HCT116 (cell line): Measurements from ENCODE around the gene ZNF750. TPM values are rescaled to one million over a fixed set of nuclear protein-coding genes. Genes with fewer than 3 reads are reported as not detected.

Source experiments
- ATAC-seq: fragments of 200-7000 bp; cut with Tn5 transposase; 2 replicates; pipeline ENCODE4 v1.9.1; 2020; ENCODE audit warnings: mild to moderate bottlenecking, moderate library complexity
- BruUV-seq: library from RNA; stranded (reverse); fragments of 400-500 nt; replicated peaks from 2 replicates; lab custom pipeline; 2021; lab: Mats Ljungman, UMichigan
- CTCF ChIA-PET: fragments of 300-600 bp; sonication (Branson Sonifier 250); formaldehyde crosslinking; loops from one replicate; lab custom pipeline; 2021; ENCODE audit warnings: antibody characterized with exemption; lab: Charles Lee
- POLR2A ChIA-PET: fragments of 300-600, 350-600 bp; sonication (Branson Sonifier 250); formaldehyde crosslinking; loops from one replicate; lab custom pipeline; 2021; ENCODE audit warnings: antibody characterized with exemption; lab: Charles Lee
- RAD21 ChIA-PET, 2 experiments: fragments of 300-600 bp; sonication (Branson Sonifier 250); formaldehyde crosslinking; loops; one replicate each; lab custom pipeline; 2023; ENCODE audit warnings: low total read pairs in 2 of 2; ENCODE audit not compliant: uncharacterized antibody in 2 of 2, unreplicated experiment in 2 of 2, low non-redundant PET in 1 of 2; lab: Charles Lee
- DNase-seq: peaks from one replicate; pipeline ENCODE4 v3.0.0-alpha.2; 2010; ENCODE audit warnings: low read depth, low spot score
- H2AFZ ChIP-seq: fragments of 200-600 bp; shearing (Covaris generic), sonication (generic); 2 replicates; pipeline ENCODE4 v1.6.1; 2017; ENCODE audit warnings: low read depth, mixed run types, mixed read lengths, antibody characterized with exemption, low read length; ENCODE audit not compliant: poor library complexity, severe bottlenecking
- H3K27ac ChIP-seq: 2 replicates; pipeline ENCODE4 v1.5.1; 2012; ENCODE audit warnings: low read depth, low read length
- H3K27me3 ChIP-seq: fragments of 200-600 bp; sonication (generic); 2 replicates; pipeline ENCODE4 v1.6.1; 2016; ENCODE audit warnings: mixed run types, low read length, mixed read lengths; ENCODE audit not compliant: insufficient read depth
- H3K36me3 ChIP-seq, 2 experiments: fragments of 200-500 bp in 1 of 2; fragments of 200-600 bp in 1 of 2; sonication (Bioruptor generic) in 1 of 2; sonication (generic) in 1 of 2; 2 replicates each; pipeline versions ENCODE4 v1.5.1 to v1.6.1; 2014 to 2016; ENCODE audit warnings: low read length in 2 of 2, inconsistent platforms in 1 of 2, mixed read lengths in 1 of 2, mixed run types in 1 of 2; ENCODE audit not compliant: insufficient read depth in 2 of 2, control insufficient read depth in 1 of 2
- H3K4me1 ChIP-seq, 2 experiments: fragments of 200-600 bp in 1 of 2; sonication (generic) in 1 of 2; 2 replicates each; pipeline versions ENCODE4 v1.5.1 to v1.6.1; 2012 to 2017; ENCODE audit warnings: low read length in 2 of 2, inconsistent platforms in 1 of 2, mild to moderate bottlenecking in 1 of 2, mixed read lengths in 1 of 2, mixed run types in 1 of 2, moderate library complexity in 1 of 2; ENCODE audit not compliant: insufficient read depth in 2 of 2, control insufficient read depth in 1 of 2
- H3K4me2 ChIP-seq: fragments of 200-600 bp; sonication (generic); 2 replicates; pipeline ENCODE4 v1.6.1; 2017; ENCODE audit warnings: mixed run types, low read length, mixed read lengths
- H3K4me3 ChIP-seq, 2 experiments: fragments of 200-600 bp in 1 of 2; sonication (generic) in 1 of 2; replicated peaks in 1 of 2; 2 replicates each; pipeline ENCODE4 v1.5.1; 2011 to 2016; ENCODE audit warnings: low read length in 2 of 2, control low read depth in 1 of 2, low read depth in 1 of 2, mild to moderate bottlenecking in 1 of 2, mixed read lengths in 1 of 2, mixed run types in 1 of 2
- H3K79me2 ChIP-seq: fragments of 200-600 bp; sonication (generic); 2 replicates; pipeline ENCODE4 v1.6.1; 2017; ENCODE audit warnings: mild to moderate bottlenecking, mixed run types, low read length, moderate library complexity, mixed read lengths; ENCODE audit not compliant: insufficient read depth
- H3K9ac ChIP-seq: fragments of 200-600 bp; sonication (generic); 2 replicates; pipeline ENCODE4 v1.6.1; 2016; ENCODE audit warnings: low read length, mixed read lengths
- H3K9me2 ChIP-seq: fragments of 200-600 bp; sonication (generic), shearing (Covaris generic); 2 replicates; pipeline ENCODE4 v1.6.1; 2017; ENCODE audit warnings: mixed run types, mild to moderate bottlenecking, moderate library complexity; ENCODE audit not compliant: insufficient read depth
- H3K9me3 ChIP-seq, 2 experiments: fragments of 200-500 bp in 1 of 2; fragments of 200-600 bp in 1 of 2; sonication (Bioruptor generic) in 1 of 2; sonication (generic) in 1 of 2; 2 replicates each; pipeline ENCODE4 v1.6.1; 2014 to 2017; ENCODE audit warnings: low read length in 2 of 2, mixed read lengths in 2 of 2, inconsistent platforms in 1 of 2, low read depth in 1 of 2, mild to moderate bottlenecking in 1 of 2, mixed run types in 1 of 2, moderate library complexity in 1 of 2; ENCODE audit not compliant: control insufficient read depth in 1 of 2, insufficient read depth in 1 of 2
- H4K20me1 ChIP-seq: fragments of 200-600 bp; sonication (generic), shearing (Covaris generic); 2 replicates; pipeline ENCODE4 v1.6.1; 2017; ENCODE audit warnings: mixed run types, mild to moderate bottlenecking, moderate library complexity; ENCODE audit not compliant: insufficient read depth
- CBX3 ChIP-seq: IDR thresholded peaks from 2 replicates; pipeline ENCODE4 v1.6.1; 2012; ENCODE audit warnings: low read depth
- ELF1 ChIP-seq: IDR thresholded peaks from 2 replicates; pipeline ENCODE4 v1.6.1; 2012; ENCODE audit warnings: low read depth, borderline replicate concordance
- EZH2phosphoT487 ChIP-seq: fragments of 200-600 bp; IDR thresholded peaks from 2 replicates; pipeline ENCODE4 v1.6.1; 2018; ENCODE audit warnings: antibody characterized with exemption, borderline replicate concordance
- POLR2AphosphoS5 ChIP-seq: IDR thresholded peaks from 2 replicates; pipeline ENCODE4 v1.6.1; 2011; ENCODE audit warnings: mild to moderate bottlenecking, low read depth, low read length, moderate library complexity
- RAD21 ChIP-seq: IDR thresholded peaks from 2 replicates; pipeline ENCODE4 v1.6.1; 2012; ENCODE audit warnings: low read depth, mild to moderate bottlenecking
- SP1 ChIP-seq: IDR thresholded peaks from 2 replicates; pipeline ENCODE4 v1.6.1; 2012; ENCODE audit warnings: low read depth
- TCF7L2 ChIP-seq: IDR thresholded peaks from 2 replicates; pipeline ENCODE4 v1.7.0; 2011; ENCODE audit warnings: borderline replicate concordance, inconsistent platforms; ENCODE audit not compliant: insufficient read depth, insufficient read length; ENCODE audit errors: extremely low read depth
- YY1 ChIP-seq: IDR thresholded peaks from 2 replicates; pipeline ENCODE4 v1.6.1; 2011; ENCODE audit warnings: low read length, low read depth, moderate library complexity, mild to moderate bottlenecking; ENCODE audit not compliant: insufficient replicate concordance; ENCODE audit errors: extremely low read depth
- ZBTB33 ChIP-seq: IDR thresholded peaks from 2 replicates; pipeline ENCODE4 v1.6.1; 2011; ENCODE audit warnings: mild to moderate bottlenecking, low read length, moderate library complexity; ENCODE audit not compliant: insufficient replicate concordance; ENCODE audit errors: extremely low read depth
- ZFX ChIP-seq: fragments of 450-650 bp; IDR thresholded peaks from 2 replicates; pipeline ENCODE4 v1.6.1; 2017
- intact Hi-C: fragments of 100-400 bp; cut with micrococcal nuclease; formaldehyde crosslinking; loops from 2 replicates; pipeline ENCODE4 v1.10.0; 2022
- total RNA-seq: library from RNA; stranded (reverse); gene quantifications from one replicate; pipeline ENCODE4 v1.2.1, GENCODE V29; 2021; ENCODE audit not compliant: unreplicated experiment
- TF ChIP-seq, protein P1 (sequence below), 3 experiments: fragments of 200-600 bp in 1 of 3; sonication (generic) in 1 of 3; IDR thresholded peaks in 2 of 3; conservative IDR thresholded peaks in 1 of 3; 2 replicates each; pipeline ENCODE4 v1.5.1; 2012 to 2017; ENCODE audit warnings: low read depth in 2 of 3, low read length in 2 of 3, antibody characterized with exemption in 1 of 3, borderline replicate concordance in 1 of 3, control low read depth in 1 of 3, mild to moderate bottlenecking in 1 of 3, mixed read lengths in 1 of 3, mixed run types in 1 of 3, moderate library complexity in 1 of 3; ENCODE audit not compliant: insufficient read depth in 1 of 3

The ZNF750 gene
- total RNA-seq, 1 experiment from 2014 or later, result not detected

- intact Hi-C loops, result no loop called here
- H3K9me3 ChIP-seq, result no peaks in the 10 kb centered on the region
- POLR2A ChIA-PET, result no interaction called here
- peaks cover 46% of the 10 kb centered on the region for H3K79me2 ChIP-seq
- no peak for TF ChIP-seq ZBTB33
- TF ChIP-seq RAD21, result no peak
- no peak for TF ChIP-seq TCF7L2
- TF ChIP-seq, protein P1, sequence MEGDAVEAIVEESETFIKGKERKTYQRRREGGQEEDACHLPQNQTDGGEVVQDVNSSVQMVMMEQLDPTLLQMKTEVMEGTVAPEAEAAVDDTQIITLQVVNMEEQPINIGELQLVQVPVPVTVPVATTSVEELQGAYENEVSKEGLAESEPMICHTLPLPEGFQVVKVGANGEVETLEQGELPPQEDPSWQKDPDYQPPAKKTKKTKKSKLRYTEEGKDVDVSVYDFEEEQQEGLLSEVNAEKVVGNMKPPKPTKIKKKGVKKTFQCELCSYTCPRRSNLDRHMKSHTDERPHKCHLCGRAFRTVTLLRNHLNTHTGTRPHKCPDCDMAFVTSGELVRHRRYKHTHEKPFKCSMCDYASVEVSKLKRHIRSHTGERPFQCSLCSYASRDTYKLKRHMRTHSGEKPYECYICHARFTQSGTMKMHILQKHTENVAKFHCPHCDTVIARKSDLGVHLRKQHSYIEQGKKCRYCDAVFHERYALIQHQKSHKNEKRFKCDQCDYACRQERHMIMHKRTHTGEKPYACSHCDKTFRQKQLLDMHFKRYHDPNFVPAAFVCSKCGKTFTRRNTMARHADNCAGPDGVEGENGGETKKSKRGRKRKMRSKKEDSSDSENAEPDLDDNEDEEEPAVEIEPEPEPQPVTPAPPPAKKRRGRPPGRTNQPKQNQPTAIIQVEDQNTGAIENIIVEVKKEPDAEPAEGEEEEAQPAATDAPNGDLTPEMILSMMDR (IDR thresholded peaks at IDR 0.05 in 2 of 3, conservative IDR thresholded peaks at IDR 0.05 in 1 of 3; ENCODE audit: borderline replicate concordance in 1 of 3, insufficient read depth in 1 of 3, low read depth in 2 of 3, low read length in 2 of 3), result no peak
- no peak for TF ChIP-seq ELF1
- no peak for TF ChIP-seq CBX3
- TF ChIP-seq POLR2AphosphoS5, result no peak
- no peak for TF ChIP-seq SP1
- TF ChIP-seq ZFX, result no peak
- no peak for TF ChIP-seq YY1
- TF ChIP-seq EZH2phosphoT487, result no peak
- CTCF ChIA-PET, result no interaction called here
- H3K27me3 ChIP-seq, result no peaks in the 10 kb centered on the region
- RAD21 ChIA-PET, result no interaction called here
- DNase-seq (no peak), ATAC-seq (no peak)
- no peaks in the 10 kb centered on the region for H3K9me2 ChIP-seq
- no peak overlapping the region for H3K27ac ChIP-seq
- no peak overlapping the region for H3K9ac ChIP-seq
- no TSS peak for BruUV-seq
- no peaks in the 10 kb centered on the region for H4K20me1 ChIP-seq
- H2AFZ ChIP-seq, result no peak overlapping the region
- no peak overlapping the region for H3K4me2 ChIP-seq
- H3K4me1 ChIP-seq, result peaks cover 0 to 5% of the 10 kb centered on the region in 2 experiments; a peak in 1 of 4 replicates
- no peak overlapping the region for H3K4me3 ChIP-seq
- H3K36me3 ChIP-seq, result peaks cover 2 to 8% of the 10 kb centered on the region in 2 experiments; a peak in 2 of 4 replicates
Measured at GRCh38 chr17:82794781-82795482, 44.9 kb downstream of the ZNF750 start.
